Sigmoid colon (tissue), 4 donors: Measurements from ENCODE around the gene ADD3.

ENCODE experiments used
- EP300 ChIP-seq, 4 donors: sonication (generic); formaldehyde crosslinking; IDR thresholded peaks; one replicate each; pipeline ENCODE4 v1.6.1; 2017; ENCODE audit warnings: antibody characterized with exemption in 4 of 4
- POLR2A ChIP-seq, 2 donors: fragments of 450-650 bp; IDR thresholded peaks; one replicate each; pipeline ENCODE4 v1.6.1; 2016; ENCODE audit warnings: antibody characterized with exemption in 2 of 2, mild to moderate bottlenecking in 2 of 2, moderate library complexity in 2 of 2

- TF ChIP-seq POLR2A (IDR thresholded peaks at IDR 0.05) = no peak
- TF ChIP-seq EP300 (IDR thresholded peaks at IDR 0.05) = no peak
Measured at GRCh38 chr10:109972372-109973001, 35.3 kb upstream of the ADD3 start.
